ENCODE measurements around the gene RPS16. TPM values are rescaled to one million over a fixed set of nuclear protein-coding genes. Genes with fewer than 3 reads are reported as not detected.

The RPS16 gene
- total and polyA plus RNA-seq, 2 of the 13 experiments (the other 11 are each of a cell fraction or from before 2014, with no cell fraction given): 488 to 2,583 TPM

- TF ChIP-seq IRF2 (CRISPR knock-in tag; IDR thresholded peaks at IDR 0.05) (0 out of 2 replicates have a peak, but pooled peaks have one; percentile 42), SP4 (CRISPR knock-in tag; IDR thresholded peaks at IDR 0.05) (no peak), ZNF263 (CRISPR knock-in tag; IDR thresholded peaks at IDR 0.05) (no peak), HMGXB4 (CRISPR knock-in tag; IDR thresholded peaks at IDR 0.05; ENCODE audit: borderline replicate concordance in 1 of 2, low read depth in 1 of 2) (0 out of 4 replicates have a peak, but pooled peaks of 1 of the 2 experiments have one; percentile 11), ATAD3A (CRISPR knock-in tag; IDR thresholded peaks at IDR 0.05) (no peak), CBX5 (CRISPR knock-in tag; IDR thresholded peaks at IDR 0.05; ENCODE audit: borderline replicate concordance) (no peak), ZFP1 (CRISPR knock-in tag; IDR thresholded peaks at IDR 0.05) (no peak), HOMEZ (CRISPR knock-in tag; IDR thresholded peaks at IDR 0.05; ENCODE audit: low read depth) (no peak)
These were observed 22.9 kb downstream of the RPS16 start (continued) for GRCh38 chr19:39412867-39413271.

All from HepG2 (cell line).